Dedifferentiated amniotic fluid mesenchymal stem cell (primary cell): ENCODE measurements around the gene IGLL1.
"Not testable (repeated sequence)": the region's sequence is repeated elsewhere in the genome, so short reads cannot be mapped to it uniquely, and the experiment has no call there.

ENCODE experiments used
- DNase-seq: peaks from one replicate; pipeline ENCODE4 v3.0.0-alpha.2; 2016; ENCODE audit errors: extremely low spot score

IGLL1 gene

DNA sequence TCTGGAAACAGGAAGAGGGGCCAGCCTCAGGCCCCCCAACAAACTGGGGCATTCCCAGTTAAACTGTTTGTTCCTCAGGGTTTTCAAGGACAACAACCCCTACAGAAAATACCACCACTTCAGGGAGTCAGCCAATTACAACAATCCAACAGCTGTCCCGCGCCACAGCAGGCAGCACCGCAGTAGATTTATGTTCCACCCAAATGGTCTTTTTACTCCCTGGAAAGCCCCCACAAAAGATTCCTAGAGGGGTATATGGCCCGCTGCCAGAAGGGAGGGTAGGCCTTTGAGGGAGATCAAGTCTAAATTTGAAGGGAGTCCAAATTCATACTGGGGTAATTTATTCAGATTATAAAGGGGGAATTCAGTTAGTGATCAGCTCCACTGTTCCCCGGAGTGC is 39.3 kb downstream of the IGLL1 start:
- not testable (repeated sequence) for DNase-seq

DNA sequence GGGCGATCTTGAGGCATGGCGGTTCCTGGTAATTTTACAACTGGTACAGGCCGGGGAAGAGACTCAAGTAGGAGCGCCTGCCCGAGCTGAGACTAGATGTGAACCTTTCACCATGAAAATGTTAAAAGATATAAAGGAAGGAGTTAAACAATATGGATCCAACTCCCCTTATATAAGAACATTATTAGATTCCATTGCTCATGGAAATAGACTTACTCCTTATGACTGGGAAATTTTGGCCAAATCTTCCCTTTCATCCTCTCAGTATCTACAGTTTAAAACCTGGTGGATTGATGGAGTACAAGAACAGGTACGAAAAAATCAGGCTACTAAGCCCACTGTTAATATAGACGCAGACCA is 40.3 kb downstream of the IGLL1 start:
- DNase-seq, result not testable (repeated sequence)

DNA sequence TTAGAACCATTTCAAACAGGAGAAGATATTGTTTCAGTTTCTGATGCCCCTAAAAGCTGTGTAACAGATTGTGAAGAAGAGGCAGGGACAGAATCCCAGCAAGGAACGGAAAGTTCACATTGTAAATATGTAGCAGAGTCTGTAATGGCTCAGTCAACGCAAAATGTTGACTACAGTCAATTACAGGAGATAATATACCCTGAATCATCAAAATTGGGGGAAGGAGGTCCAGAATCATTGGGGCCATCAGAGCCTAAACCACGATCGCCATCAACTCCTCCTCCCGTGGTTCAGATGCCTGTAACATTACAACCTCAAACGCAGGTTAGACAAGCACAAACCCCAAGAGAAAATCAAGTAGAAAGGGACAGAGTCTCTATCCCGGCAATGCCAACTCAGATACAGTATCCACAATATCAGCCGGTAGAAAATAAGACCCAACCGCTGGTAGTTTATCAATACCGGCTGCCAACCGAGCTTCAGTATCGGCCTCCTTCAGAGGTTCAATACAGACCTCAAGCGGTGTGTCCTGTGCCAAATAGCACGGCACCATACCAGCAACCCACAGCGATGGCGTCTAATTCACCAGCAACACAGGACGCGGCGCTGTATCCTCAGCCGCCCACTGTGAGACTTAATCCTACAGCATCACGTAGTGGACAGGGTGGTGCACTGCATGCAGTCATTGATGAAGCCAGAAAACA is 40.8 kb downstream of the IGLL1 start:
- DNase-seq, result peak; percentile 67

GRCh38 chr22:23538696-23539030 is 41.4 kb downstream of the IGLL1 start:
- not testable (repeated sequence) for DNase-seq

DNA sequence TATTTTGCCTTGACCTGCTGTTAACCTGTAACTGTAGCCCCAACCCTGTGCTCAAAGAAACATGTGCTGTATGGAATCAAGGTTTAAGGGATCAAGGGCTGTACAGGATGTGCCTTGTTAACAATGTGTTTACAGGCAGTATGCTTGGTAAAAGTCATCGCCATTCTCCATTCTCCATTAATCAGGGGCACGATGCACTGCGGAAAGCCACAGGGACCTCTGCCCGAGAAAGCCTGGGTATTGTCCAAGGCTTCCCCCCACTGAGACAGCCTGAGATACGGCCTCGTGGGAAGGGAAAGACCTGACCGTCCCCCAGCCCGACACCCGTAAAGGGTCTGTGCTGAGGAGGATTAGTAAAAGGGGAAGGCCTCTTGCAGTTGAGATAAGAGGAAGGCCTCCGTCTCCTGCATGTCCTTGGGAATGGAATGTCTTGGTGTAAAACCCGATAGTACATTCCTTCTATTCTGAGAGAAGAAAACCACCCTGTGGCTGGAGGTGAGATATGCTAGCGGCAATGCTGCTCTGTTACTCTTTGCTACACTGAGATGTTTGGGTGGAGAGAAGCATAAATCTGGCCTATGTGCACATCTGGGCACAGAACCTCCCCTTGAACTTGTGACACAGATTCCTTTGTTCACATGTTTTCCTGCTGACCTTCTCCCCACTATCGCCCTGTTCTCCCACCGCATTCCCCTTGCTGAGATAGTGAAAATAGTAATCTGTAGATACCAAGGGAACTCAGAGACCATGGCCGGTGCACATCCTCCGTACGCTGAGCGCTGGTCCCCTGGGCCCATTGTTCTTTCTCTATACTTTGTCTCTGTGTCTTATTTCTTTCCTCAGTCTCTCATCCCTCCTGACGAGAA is 42.0 kb downstream of the IGLL1 start:
- DNase-seq, result not testable (repeated sequence)

GRCh38 chr22:23537416-23537815 is 42.7 kb downstream of the IGLL1 start:
- no peak for DNase-seq

GRCh38 chr22:23536821-23537345 is 43.2 kb downstream of the IGLL1 start:
- no peak for DNase-seq

DNA sequence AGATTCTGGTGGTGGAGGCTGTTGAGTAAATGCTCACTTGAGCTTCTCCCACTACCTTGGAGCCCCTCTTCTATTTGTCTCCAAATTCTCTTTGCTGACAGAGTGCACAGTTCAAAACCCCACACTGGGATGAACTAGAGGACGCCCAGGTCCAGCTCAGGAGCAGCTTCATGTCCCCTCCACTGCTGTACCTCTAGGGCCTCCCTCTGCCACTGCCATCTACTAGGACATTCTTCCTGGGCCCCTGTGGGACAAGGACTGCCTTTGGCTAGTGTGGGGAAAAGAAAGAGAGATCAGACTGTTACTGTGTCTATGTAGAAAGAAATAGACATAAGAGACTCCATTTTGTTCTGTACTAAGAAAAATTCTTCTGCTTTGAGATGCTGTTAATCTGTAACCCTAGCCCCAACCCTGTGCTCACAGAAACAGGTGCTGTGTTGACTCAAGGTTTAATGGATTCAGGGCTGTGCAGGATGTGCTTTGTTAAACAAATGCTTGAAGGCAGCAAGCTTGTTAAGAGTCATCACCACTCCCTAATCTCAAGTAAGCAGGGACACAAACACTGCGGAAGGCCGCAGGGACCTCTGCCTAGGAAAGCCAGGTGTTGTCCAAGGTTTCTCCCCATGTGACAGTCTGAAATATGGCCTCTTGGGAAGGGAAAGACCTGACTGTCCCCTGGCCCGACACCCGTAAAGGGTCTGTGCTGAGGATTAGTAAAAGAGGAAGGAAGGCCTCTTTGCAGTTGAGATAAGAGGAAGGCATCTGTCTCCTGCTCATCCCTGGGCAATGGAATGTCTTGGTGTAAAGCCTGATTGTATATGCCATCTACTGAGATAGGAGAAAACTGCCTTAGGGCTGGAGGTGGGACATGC is 44.1 kb downstream of the IGLL1 start:
- DNase-seq, result not testable (repeated sequence)

- DNase-seq, result no peak
Measured at GRCh38 chr22:23534851-23535717, 45.0 kb downstream of the IGLL1 start.

GRCh38 chr22:23534201-23534850 is 45.8 kb downstream of the IGLL1 start:
- DNase-seq, result no peak

- DNase-seq, result no peak
Measured at GRCh38 chr22:23533771-23534191, 46.3 kb downstream of the IGLL1 start.

- no peak for DNase-seq
Measured at GRCh38 chr22:23533328-23533762, 46.7 kb downstream of the IGLL1 start.

GRCh38 chr22:23532731-23533130 is 47.4 kb downstream of the IGLL1 start:
- no peak for DNase-seq

- DNase-seq, result no peak
Measured at GRCh38 chr22:23531966-23532705, 48.0 kb downstream of the IGLL1 start.

DNA sequence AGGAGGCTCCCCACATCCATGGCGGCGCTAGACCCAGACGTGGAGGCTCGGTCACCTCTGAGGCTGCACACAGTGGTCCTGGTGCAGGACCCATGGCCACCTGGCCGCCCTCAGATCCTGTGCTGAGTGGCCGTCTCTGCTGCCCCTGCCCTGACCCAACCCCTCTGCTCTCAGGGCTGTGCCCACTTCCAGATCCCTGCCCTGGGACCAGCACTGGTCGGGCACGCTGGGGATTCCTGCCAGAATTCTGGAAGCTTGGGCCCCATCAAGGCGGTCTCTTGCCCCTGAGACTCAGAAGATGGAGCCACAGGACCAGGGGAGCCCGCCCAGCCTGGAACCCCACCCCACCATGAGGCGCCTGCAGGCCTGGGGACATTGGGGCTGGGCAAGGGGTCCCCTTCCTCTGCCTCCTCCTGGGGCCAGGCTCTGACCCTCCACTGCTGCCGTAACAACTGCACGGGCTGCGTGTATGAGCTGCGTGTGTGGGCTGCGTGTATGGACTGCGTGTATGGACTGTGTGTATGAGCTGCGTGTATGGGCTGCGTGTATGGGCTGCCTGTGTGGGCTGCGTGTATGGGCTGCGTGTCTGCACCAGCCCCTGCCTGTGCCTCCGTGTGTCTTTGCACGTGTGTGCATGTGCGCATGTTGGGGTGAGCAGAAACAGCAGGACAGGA is 48.7 kb downstream of the IGLL1 start:
- no peak for DNase-seq

GRCh38 chr22:23530766-23531282 is 49.3 kb downstream of the IGLL1 start:
- no peak for DNase-seq

GRCh38 chr22:23530106-23530505 is 50.0 kb downstream of the IGLL1 start:
- no peak for DNase-seq

- DNase-seq, result no peak
Measured at GRCh38 chr22:23529166-23530103, 50.7 kb downstream of the IGLL1 start.
